Measurements from ENCODE around the gene SLC51A.
"Not testable (repeated sequence)": the region's sequence is repeated elsewhere in the genome, so short reads cannot be mapped to it uniquely, and the experiment has no call there.

The SLC51A gene

GRCh38 chr3:196194542-196194915 is 21.8 kb upstream of the SLC51A start:
- TF ChIP-seq, protein P1, sequence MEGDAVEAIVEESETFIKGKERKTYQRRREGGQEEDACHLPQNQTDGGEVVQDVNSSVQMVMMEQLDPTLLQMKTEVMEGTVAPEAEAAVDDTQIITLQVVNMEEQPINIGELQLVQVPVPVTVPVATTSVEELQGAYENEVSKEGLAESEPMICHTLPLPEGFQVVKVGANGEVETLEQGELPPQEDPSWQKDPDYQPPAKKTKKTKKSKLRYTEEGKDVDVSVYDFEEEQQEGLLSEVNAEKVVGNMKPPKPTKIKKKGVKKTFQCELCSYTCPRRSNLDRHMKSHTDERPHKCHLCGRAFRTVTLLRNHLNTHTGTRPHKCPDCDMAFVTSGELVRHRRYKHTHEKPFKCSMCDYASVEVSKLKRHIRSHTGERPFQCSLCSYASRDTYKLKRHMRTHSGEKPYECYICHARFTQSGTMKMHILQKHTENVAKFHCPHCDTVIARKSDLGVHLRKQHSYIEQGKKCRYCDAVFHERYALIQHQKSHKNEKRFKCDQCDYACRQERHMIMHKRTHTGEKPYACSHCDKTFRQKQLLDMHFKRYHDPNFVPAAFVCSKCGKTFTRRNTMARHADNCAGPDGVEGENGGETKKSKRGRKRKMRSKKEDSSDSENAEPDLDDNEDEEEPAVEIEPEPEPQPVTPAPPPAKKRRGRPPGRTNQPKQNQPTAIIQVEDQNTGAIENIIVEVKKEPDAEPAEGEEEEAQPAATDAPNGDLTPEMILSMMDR (conservative IDR thresholded peaks at IDR 0.05): no peak
- H3K27ac ChIP-seq: 0 out of 2 replicates have a peak overlapping the region, but pooled peaks have one; percentile 25

- TF ChIP-seq, protein P1 (conservative IDR thresholded peaks at IDR 0.05): no peak
- H3K27ac ChIP-seq: no peak overlapping the region
These were observed 20.6 kb upstream of the SLC51A start for GRCh38 chr3:196195664-196196265.

DNA sequence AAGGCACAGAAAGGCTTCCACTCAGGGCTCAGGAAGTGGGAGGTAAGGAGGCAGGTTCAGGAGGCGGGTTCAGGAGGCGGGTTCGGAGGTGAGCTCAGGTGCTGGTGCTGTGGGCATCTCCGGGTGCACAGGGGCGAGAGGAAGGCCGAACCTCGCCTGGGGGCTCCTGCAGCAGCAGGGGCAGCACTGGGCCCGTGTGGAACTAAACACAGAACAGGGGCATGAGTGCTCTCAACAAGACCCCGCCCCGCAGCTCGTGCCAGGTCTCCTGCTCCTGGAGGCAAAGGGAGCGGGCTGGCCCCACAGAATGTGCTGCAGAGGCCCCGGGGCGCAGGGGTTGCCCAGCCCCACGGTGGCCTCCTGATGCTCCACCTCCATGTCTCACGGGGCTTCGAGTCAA is 18.8 kb upstream of the SLC51A start:
- TF ChIP-seq, protein P1 (conservative IDR thresholded peaks at IDR 0.05): no peak
- no peak overlapping the region for H3K27ac ChIP-seq

GRCh38 chr3:196198081-196198675 is 18.2 kb upstream of the SLC51A start:
- no peak overlapping the region for H3K27ac ChIP-seq

DNA sequence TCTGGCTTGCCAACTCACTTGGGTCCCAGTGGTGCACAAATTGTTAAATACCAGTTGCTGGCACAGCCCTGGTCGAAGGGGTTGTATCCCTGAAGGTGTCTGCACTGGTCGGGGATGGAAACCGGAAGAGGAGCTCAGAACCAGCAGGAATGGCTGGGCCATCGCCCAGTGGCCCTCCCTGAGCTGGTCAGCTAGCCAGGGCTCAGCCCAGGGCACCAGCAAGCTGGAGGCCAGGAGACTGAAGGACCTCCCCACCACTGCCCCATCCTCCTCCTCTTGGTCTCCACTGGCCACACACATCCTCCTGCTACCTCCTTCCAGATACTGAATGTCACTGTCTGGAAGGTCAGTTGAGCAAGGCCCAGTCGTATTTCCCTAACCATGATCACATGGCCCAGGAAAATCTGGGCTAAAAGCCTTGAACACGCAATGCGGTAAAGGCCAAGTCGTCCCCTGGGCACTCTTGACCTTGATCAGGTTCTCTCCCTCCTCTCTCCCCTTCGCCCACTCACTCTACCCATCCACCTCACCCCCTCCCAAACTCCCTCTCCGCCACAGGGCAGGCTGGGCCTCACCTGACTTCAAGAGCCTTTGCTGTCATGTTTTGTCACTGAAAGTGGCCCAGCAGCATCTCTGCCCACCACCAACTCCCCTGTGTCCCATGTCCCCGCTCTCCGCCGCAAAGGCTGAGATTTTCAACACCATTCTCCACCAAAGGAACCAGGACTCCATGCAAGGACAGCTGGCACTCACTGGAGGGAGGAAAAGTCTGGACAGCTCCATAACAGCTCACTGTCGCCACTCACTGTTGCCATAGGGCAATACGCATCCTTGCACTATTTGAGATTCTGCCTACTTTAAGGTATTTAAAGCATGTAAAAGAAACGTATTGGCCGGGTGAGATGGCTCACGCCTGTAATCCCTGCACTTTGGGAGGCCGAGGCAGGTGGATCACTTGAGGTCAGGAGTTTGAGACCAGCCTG is 17.3 kb upstream of the SLC51A start:
- no peak overlapping the region for H3K27ac ChIP-seq
- TF ChIP-seq, protein P1 (conservative IDR thresholded peaks at IDR 0.05): 0 out of 2 replicates have a peak, but pooled peaks have one; percentile 9

More at GRCh38 chr3:196198081-196198675, 18.2 kb upstream of the SLC51A start:
- TF ChIP-seq, protein P1 (conservative IDR thresholded peaks at IDR 0.05): no peak

GRCh38 chr3:196202516-196202970 is 13.8 kb upstream of the SLC51A start:
- TF ChIP-seq, protein P1 (conservative IDR thresholded peaks at IDR 0.05): no peak
- H3K27ac ChIP-seq: no peak overlapping the region

DNA sequence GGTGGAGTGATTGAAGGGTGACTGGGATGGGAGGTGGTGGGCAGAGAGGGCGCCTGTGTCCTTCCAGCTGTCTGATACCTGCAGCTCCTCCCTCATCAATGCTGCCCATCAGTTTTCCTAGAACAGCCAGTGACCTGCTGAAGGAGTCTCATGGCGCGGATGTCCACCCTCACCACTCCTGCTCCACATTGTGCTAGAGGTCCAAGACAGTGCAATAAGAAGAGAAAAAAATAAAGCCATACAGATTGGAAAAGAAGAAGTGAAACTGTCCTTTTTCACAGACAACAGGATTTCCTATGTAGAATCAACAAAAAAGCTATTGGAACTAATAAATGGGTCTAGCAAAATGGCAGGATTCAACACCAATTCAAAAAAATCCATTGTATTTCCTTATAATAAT is 12.5 kb upstream of the SLC51A start:
- TF ChIP-seq, protein P1 (conservative IDR thresholded peaks at IDR 0.05): no peak
- H3K27ac ChIP-seq: no peak overlapping the region

DNA sequence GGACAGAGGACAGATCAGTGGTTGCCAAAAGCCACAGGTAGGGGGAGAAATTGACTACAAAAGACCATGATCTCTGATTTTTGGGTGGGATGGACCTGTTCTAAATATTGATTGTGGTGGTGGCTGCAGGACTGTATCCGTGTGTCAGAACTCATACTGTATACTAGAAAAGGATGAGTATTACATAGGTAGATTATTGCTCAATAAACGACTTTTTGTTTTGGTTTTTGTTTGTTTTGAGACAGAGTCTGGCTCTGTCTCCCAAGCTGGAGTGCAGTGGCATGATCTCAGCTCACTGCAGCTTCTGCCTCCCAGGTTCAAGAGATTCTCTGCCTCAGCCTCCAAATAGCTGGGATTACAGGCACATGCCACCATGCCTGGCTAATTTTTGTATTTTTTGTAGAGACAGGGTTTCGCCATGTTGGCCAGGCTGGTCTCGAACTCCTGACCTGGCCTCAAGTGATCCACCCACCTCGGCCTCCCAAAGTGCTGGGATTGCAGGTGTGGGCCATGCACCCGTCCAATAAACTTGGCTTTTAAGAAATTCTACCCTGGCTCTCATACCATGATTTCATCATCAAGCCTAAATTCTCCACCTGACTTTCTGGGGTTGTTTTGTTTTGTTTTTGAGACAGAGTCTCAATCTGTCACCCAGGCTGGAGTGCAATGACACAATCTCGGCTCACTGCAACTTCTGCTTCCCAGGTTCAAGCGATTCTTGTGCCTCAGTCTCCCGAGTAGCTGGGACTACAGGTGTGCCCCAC is 10.7 kb upstream of the SLC51A start:
- H3K27ac ChIP-seq: not testable (repeated sequence)

Data from VCaP (cell line).